GM12874 (cell line): ENCODE measurements around the gene EBF4.

Experiments used
- TF ChIP-seq, protein P1 (sequence below): IDR thresholded peaks from 2 replicates; pipeline ENCODE4 v1.5.1; 2011; ENCODE audit warnings: low read depth, mild to moderate bottlenecking, control low read depth, low read length, moderate library complexity; ENCODE audit not compliant: insufficient read depth

Gene EBF4

GRCh38 chr20:2706688-2707352, 14.2 kb downstream of the EBF4 start:
- TF ChIP-seq, protein P1, sequence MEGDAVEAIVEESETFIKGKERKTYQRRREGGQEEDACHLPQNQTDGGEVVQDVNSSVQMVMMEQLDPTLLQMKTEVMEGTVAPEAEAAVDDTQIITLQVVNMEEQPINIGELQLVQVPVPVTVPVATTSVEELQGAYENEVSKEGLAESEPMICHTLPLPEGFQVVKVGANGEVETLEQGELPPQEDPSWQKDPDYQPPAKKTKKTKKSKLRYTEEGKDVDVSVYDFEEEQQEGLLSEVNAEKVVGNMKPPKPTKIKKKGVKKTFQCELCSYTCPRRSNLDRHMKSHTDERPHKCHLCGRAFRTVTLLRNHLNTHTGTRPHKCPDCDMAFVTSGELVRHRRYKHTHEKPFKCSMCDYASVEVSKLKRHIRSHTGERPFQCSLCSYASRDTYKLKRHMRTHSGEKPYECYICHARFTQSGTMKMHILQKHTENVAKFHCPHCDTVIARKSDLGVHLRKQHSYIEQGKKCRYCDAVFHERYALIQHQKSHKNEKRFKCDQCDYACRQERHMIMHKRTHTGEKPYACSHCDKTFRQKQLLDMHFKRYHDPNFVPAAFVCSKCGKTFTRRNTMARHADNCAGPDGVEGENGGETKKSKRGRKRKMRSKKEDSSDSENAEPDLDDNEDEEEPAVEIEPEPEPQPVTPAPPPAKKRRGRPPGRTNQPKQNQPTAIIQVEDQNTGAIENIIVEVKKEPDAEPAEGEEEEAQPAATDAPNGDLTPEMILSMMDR, result no peak

DNA sequence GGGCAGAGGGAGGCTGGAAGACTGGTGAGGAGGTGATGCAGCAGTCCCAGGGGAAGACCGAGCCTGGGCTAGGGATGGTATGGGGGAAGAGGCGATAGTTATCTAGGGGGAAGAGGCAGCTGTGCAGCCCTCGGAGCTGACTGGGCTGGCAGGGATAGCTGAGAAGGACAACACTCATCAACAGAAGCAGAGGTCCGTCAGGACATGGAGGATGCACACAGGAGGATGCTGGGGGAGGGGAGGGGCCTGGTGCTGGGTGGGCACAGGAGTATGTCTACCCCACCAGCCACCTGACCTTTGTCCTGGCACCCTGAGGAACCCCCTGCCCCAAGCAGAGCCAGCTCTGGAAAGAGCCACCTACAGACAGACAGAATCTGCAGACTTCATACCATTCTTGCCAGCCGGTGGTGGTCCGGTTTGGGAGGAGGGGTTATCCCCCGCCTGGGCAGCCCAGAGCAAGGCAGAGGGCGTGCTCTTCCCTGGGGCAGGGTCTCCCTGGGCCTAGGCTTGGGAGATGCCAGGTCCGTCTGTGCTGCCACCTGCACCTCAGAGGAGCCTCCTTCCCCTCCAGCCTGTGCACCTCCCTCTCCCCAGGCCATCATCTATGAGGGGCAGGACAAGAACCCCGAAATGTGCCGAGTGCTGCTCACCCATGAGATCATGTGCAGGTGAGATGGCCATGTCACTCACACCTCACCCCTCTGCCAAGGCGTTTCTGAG, 14.9 kb downstream of the EBF4 start:
- TF ChIP-seq, protein P1, result no peak

GRCh38 chr20:2708073-2708415, 15.5 kb downstream of the EBF4 start:
- TF ChIP-seq, protein P1, result no peak

- TF ChIP-seq, protein P1, result no peak
Observed at GRCh38 chr20:2708665-2709064, 16.1 kb downstream of the EBF4 start.

GRCh38 chr20:2709205-2709981, 16.8 kb downstream of the EBF4 start:
- TF ChIP-seq, protein P1, result no peak

DNA sequence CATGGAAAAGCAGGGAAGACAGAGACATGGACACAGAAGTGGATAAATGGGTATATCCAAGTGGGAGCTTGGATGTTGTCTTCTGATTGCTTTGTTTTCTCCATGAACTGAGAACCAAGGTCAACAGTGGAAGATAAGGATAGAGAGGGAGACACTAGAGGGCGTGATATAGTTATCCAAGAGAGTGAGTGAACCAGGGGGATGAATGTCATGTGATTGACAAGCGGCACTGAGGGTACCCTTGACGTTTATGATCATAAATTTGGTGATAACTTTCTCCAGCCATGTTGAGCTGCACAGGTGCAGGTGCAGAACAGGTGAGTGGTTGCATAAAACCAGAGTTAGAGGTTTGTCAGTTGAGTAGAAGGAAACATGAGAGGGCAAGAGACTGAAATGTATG, 20.7 kb downstream of the EBF4 start:
- TF ChIP-seq, protein P1, result no peak; the same call in 1 of the 2 replicates

- TF ChIP-seq, protein P1, result no peak
Observed at GRCh38 chr20:2729251-2729713, 36.7 kb downstream of the EBF4 start.
